Type B pancreatic cell (in vitro differentiated cells): ENCODE measurements around the gene XIRP2. TPM values are rescaled to one million over a fixed set of nuclear protein-coding genes. Genes with fewer than 3 reads are reported as not detected.

Experiments
- DNase-seq: peaks from one replicate; pipeline ENCODE4 v3.0.0; 2021; ENCODE audit warnings: mixed read lengths; ENCODE audit not compliant: unreplicated experiment; ENCODE audit errors: extremely low spot score
- H3K27ac Mint-ChIP-seq: 2 replicates; pipeline ENCODE4 v1.8.0; 2021; ENCODE audit warnings: mild to moderate bottlenecking, mixed read lengths
- H3K27me3 Mint-ChIP-seq: 2 replicates; pipeline ENCODE4 v1.8.0; 2021; ENCODE audit warnings: mixed read lengths
- H3K36me3 Mint-ChIP-seq: 2 replicates; pipeline ENCODE4 v1.8.0; 2021; ENCODE audit warnings: mixed read lengths
- H3K4me1 Mint-ChIP-seq: one replicate; pipeline ENCODE4 v1.8.0; 2021; ENCODE audit warnings: mixed read lengths; ENCODE audit not compliant: unreplicated experiment
- H3K4me3 Mint-ChIP-seq: 2 replicates; pipeline ENCODE4 v1.8.0; 2021; ENCODE audit warnings: mild to moderate bottlenecking, mixed read lengths
- H3K9me3 Mint-ChIP-seq: 2 replicates; pipeline ENCODE4 v1.8.0; 2021; ENCODE audit warnings: mixed read lengths
- long read RNA-seq: library from polyadenylated mRNA; unstranded; transcript quantifications from one replicate; pipeline ENCODE4 v2.0.0, GENCODE V29; 2020
- total RNA-seq: library from RNA; stranded (reverse); gene quantifications from 2 replicates; pipeline ENCODE4 v1.2.1, GENCODE V29; 2021; ENCODE audit warnings: low replicate concordance
- TF ChIP-seq, protein P1 (sequence below): fragments of 200-600 bp; sonication (generic); conservative IDR thresholded peaks from 2 replicates; pipeline ENCODE4 v1.5.0; 2021; ENCODE audit warnings: antibody characterized with exemption, mild to moderate bottlenecking

XIRP2 gene, protein sequence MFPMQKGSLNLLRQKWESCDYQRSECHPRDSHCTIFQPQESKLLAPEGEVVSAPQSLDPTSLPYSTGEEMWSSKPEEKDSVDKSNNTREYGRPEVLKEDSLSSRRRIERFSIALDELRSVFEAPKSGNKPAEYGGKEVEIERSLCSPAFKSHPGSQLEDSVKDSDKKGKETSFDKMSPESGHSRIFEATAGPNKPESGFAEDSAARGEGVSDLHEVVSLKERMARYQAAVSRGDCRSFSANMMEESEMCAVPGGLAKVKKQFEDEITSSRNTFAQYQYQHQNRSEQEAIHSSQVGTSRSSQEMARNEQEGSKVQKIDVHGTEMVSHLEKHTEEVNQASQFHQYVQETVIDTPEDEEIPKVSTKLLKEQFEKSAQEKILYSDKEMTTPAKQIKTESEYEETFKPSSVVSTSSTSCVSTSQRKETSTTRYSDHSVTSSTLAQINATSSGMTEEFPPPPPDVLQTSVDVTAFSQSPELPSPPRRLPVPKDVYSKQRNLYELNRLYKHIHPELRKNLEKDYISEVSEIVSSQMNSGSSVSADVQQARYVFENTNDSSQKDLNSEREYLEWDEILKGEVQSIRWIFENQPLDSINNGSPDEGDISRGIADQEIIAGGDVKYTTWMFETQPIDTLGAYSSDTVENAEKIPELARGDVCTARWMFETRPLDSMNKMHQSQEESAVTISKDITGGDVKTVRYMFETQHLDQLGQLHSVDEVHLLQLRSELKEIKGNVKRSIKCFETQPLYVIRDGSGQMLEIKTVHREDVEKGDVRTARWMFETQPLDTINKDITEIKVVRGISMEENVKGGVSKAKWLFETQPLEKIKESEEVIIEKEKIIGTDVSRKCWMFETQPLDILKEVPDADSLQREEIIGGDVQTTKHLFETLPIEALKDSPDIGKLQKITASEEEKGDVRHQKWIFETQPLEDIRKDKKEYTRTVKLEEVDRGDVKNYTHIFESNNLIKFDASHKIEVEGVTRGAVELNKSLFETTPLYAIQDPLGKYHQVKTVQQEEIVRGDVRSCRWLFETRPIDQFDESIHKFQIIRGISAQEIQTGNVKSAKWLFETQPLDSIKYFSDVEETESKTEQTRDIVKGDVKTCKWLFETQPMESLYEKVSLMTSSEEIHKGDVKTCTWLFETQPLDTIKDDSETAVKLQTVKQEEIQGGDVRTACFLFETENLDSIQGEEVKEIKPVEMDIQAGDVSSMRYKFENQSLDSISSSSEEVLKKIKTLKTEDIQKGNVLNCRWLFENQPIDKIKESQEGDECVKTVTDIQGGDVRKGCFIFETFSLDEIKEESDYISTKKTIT (N-terminal part only)
- 0.19 and 0.21 TPM in 2 replicates for total RNA-seq
- long read RNA-seq: 0 reads

DNA sequence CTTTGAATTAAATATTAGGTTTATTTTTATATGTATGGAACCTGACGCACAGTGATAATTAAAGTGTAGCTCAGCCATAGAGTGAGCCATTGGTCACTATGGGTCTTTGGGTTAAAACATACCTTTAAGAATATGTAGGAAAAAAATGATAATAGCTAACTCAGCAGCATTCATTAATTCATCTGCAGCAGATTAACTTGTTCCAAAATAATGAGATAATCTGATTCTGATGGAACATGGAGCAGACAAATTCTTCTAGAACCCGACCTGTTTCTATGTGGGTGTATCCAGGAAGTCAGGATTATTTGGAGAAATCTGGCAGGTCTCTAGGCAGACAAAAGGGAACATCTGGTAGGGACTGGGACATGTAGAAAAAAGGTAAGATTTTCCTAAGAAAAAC, at the start of gene XIRP2:
TSS of gene XIRP2 (plus strand) at position 301 of the 400 bp plus-strand sequence. CDS start 15,003 bp downstream, outside the sequence.
- Mint-ChIP-seq H3K36me3 (no peaks in the 10 kb centered on the region), H3K27ac (no peak within 1 kb of the TSS), H3K27me3 (no peaks in the 10 kb centered on the region), H3K9me3 (no peaks in the 10 kb centered on the region), H3K4me3 (no peak within 1 kb of the TSS), H3K4me1 (no peaks in the 10 kb centered on the region)
- TF ChIP-seq, protein P1, sequence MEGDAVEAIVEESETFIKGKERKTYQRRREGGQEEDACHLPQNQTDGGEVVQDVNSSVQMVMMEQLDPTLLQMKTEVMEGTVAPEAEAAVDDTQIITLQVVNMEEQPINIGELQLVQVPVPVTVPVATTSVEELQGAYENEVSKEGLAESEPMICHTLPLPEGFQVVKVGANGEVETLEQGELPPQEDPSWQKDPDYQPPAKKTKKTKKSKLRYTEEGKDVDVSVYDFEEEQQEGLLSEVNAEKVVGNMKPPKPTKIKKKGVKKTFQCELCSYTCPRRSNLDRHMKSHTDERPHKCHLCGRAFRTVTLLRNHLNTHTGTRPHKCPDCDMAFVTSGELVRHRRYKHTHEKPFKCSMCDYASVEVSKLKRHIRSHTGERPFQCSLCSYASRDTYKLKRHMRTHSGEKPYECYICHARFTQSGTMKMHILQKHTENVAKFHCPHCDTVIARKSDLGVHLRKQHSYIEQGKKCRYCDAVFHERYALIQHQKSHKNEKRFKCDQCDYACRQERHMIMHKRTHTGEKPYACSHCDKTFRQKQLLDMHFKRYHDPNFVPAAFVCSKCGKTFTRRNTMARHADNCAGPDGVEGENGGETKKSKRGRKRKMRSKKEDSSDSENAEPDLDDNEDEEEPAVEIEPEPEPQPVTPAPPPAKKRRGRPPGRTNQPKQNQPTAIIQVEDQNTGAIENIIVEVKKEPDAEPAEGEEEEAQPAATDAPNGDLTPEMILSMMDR: no peak
- no peak for DNase-seq

DNA sequence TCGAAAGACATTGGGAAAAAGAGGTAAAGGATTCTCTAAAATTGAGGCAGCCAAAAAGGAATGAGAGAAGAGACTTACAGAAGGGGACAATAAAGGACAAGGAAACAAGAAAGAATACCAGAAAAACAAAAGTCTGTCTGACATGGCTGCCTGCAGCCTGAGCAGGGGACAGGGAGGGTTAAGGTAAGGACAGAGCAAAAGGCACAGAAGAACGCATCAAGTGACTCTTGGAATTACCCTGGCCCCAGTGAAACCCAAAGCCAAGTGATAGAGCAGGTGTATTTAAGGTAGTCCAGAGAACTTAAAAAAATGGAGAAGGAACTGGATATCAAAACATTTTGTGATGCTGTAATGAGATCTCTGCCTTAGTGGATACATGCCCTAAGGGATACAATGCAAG, 47.1 kb upstream of the XIRP2 start:
- H3K27ac Mint-ChIP-seq: no peak overlapping the region
- no peaks in the 10 kb centered on the region for H3K36me3 Mint-ChIP-seq
- H3K4me1 Mint-ChIP-seq: no peaks in the 10 kb centered on the region
- no peak for DNase-seq
- TF ChIP-seq, protein P1: no peak
- no peaks in the 10 kb centered on the region for H3K27me3 Mint-ChIP-seq
- H3K4me3 Mint-ChIP-seq: no peak overlapping the region
- no peaks in the 10 kb centered on the region for H3K9me3 Mint-ChIP-seq

DNA sequence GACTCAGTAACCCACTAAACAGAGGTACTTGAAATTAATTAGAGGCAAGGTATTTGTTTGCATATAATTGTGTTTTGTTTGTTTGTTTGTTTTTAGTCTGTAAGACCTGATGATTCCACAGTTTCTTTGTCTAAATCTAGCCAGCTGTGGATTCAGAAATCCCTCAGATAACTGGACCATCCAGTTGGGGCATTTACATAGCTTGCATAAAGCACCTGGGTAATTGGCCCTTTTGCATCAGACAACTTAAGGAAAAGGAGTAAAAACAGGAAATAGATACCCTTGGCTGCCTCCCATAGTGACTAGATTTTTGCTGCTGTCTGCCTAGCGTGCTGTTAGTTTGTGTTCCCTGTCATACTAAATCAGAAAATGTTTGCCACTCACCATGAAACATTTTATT, 46.6 kb upstream of the XIRP2 start:
- Mint-ChIP-seq H3K4me3 (no peak overlapping the region), H3K27ac (no peak overlapping the region), H3K9me3 (no peaks in the 10 kb centered on the region), H3K27me3 (no peaks in the 10 kb centered on the region), H3K36me3 (no peaks in the 10 kb centered on the region), H3K4me1 (no peaks in the 10 kb centered on the region)
- DNase-seq: no peak
- TF ChIP-seq, protein P1: no peak

DNA sequence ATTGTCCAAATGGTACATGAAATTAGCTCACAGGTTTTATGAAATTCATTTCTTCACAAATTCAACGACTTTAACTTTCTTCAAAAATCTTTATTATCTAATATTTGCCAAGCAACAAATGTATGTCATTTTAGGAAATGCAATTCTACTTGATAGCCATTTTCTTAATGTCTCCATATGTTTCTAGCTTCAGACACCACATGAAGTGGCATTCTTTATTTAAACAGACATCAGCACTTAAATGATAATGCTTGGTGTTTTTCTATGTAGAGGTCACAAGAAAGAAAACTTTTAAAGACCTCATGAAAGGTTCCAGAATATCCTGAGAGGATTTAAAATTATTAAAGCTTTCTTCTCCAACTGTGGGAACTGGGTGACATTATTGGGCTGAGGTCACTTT, 44.2 kb upstream of the XIRP2 start:
- Mint-ChIP-seq H3K9me3 (no peaks in the 10 kb centered on the region), H3K4me1 (no peaks in the 10 kb centered on the region), H3K36me3 (no peaks in the 10 kb centered on the region), H3K27me3 (no peaks in the 10 kb centered on the region), H3K27ac (no peak overlapping the region), H3K4me3 (no peak overlapping the region)
- TF ChIP-seq, protein P1: no peak
- no peak for DNase-seq

DNA sequence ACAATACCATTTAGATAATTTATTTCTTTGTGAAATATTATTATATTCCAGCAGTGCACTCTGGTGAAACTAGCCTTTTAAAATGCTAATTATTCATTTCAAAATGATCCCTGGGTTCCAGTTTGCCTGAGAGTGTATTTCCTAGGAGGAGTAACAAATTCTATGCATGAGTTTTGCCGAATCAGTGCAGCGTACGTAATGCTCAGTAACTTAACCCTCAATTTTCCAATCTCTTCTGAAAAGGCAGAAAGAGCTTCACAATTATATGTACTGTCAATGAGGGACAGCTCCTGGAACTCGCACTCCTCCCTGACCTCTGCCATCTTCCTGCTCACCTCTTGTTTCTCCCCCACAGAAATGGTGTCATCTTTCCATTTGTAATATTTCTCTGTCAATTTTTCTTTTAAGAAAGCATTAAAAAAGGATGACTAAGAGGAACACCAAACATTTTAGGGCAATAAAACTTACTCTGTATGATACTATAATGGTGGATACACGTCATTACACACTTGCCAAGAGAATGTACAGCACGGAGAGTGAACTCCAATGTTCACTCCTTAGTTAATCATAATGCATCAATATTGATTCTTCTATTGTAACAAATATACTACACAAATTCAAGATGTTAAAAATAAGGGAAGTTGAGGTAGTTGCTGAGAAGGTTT, 25.7 kb upstream of the XIRP2 start:
- DNase-seq: no peak
- H3K27me3 Mint-ChIP-seq: no peaks in the 10 kb centered on the region
- no peaks in the 10 kb centered on the region for H3K36me3 Mint-ChIP-seq
- TF ChIP-seq, protein P1: no peak
- no peak overlapping the region for H3K4me3 Mint-ChIP-seq
- H3K4me1 Mint-ChIP-seq: peaks cover 8% of the 10 kb centered on the region
- H3K27ac Mint-ChIP-seq: no peak overlapping the region
- no peaks in the 10 kb centered on the region for H3K9me3 Mint-ChIP-seq
